Prostate gland (tissue), 2 donors: ENCODE results near the gene ENPP7.

Experiments
- CTCF ChIP-seq, 4 experiments: fragments of 200-600 bp in 2 of 4; fragments of 450-650 bp in 2 of 4; sonication (generic) in 2 of 4; IDR thresholded peaks; 1 replicate in 3 of 4; 2 replicates in 1 of 4; pipeline ENCODE4 v1.5.1; 2016 to 2019; ENCODE audit warnings: antibody characterized with exemption in 4 of 4, mild to moderate bottlenecking in 2 of 4, moderate library complexity in 2 of 4
- POLR2AphosphoS5 ChIP-seq: sonication (generic); formaldehyde crosslinking; IDR thresholded peaks from one replicate; pipeline ENCODE4 v1.6.1; 2017; ENCODE audit warnings: antibody characterized with exemption

GRCh38 chr17:79777120-79777893 is 46.6 kb downstream of the ENPP7 start:
- TF ChIP-seq CTCF (IDR thresholded peaks at IDR 0.05) (no peak), POLR2AphosphoS5 (no peak)
